PC-3 (cell line): ENCODE results near the gene BARX1.

Experiments
- EZH2 ChIP-seq: fragments of 300-600 bp; sonication (generic); IDR thresholded peaks from one replicate; pipeline ENCODE4 v1.6.1; 2017; ENCODE audit warnings: antibody characterized with exemption, mild to moderate bottlenecking, low read length; ENCODE audit not compliant: unreplicated experiment
- TF ChIP-seq, protein P1 (sequence below): fragments of 300-600 bp; sonication (generic); conservative IDR thresholded peaks from 2 replicates; pipeline ENCODE4 v1.5.1; 2017; ENCODE audit warnings: antibody characterized with exemption, low read depth, mild to moderate bottlenecking, low read length

DNA sequence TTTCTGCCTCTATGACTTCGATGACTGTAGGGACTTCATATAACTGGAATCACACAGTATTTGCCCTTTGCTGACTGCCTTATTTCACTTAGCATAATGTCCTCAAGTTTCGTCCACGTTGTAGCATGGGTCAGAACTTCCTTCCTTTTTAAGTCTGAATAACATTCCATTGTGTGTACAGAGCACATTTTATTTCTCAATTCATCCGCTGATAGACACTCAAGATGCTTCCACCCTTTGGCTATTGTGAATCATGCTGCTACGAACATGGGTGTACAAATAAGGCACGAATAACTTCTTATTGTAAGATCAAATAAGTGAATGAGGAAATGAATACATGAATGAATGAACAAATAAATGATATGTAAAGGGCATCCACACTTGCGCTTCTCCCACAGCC lies 13.0 kb downstream of the BARX1 start:
- TF ChIP-seq, protein P1, sequence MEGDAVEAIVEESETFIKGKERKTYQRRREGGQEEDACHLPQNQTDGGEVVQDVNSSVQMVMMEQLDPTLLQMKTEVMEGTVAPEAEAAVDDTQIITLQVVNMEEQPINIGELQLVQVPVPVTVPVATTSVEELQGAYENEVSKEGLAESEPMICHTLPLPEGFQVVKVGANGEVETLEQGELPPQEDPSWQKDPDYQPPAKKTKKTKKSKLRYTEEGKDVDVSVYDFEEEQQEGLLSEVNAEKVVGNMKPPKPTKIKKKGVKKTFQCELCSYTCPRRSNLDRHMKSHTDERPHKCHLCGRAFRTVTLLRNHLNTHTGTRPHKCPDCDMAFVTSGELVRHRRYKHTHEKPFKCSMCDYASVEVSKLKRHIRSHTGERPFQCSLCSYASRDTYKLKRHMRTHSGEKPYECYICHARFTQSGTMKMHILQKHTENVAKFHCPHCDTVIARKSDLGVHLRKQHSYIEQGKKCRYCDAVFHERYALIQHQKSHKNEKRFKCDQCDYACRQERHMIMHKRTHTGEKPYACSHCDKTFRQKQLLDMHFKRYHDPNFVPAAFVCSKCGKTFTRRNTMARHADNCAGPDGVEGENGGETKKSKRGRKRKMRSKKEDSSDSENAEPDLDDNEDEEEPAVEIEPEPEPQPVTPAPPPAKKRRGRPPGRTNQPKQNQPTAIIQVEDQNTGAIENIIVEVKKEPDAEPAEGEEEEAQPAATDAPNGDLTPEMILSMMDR = no peak
- TF ChIP-seq EZH2 = no peak
